Ishikawa (cell line): ENCODE measurements around the gene RPS10.

ENCODE experiments used
- CEBPB ChIP-seq: IDR thresholded peaks from 2 replicates; pipeline ENCODE4 v1.6.1; 2012
- CREB1 ChIP-seq: IDR thresholded peaks from 2 replicates; pipeline ENCODE4 v1.6.1; 2012; ENCODE audit warnings: low read depth
- EGR1 ChIP-seq: IDR thresholded peaks from 2 replicates; pipeline ENCODE4 v1.6.1; 2012
- EP300 ChIP-seq: IDR thresholded peaks from 2 replicates; pipeline ENCODE4 v1.6.1; 2012; ENCODE audit warnings: borderline replicate concordance
- FOXM1 ChIP-seq: IDR thresholded peaks from 2 replicates; pipeline ENCODE4 v1.6.1; 2012; ENCODE audit warnings: low read depth, borderline replicate concordance
- NFIC ChIP-seq: IDR thresholded peaks from 2 replicates; pipeline ENCODE4 v1.6.1; 2012
- RAD21 ChIP-seq: IDR thresholded peaks from 2 replicates; pipeline ENCODE4 v1.6.1; 2012; ENCODE audit warnings: low read depth
- TAF1 ChIP-seq: IDR thresholded peaks from 2 replicates; pipeline ENCODE4 v1.6.1; 2012; ENCODE audit warnings: low read depth, mild to moderate bottlenecking
- TCF12 ChIP-seq: IDR thresholded peaks from 2 replicates; pipeline ENCODE4 v1.6.1; 2012; ENCODE audit warnings: low read depth
- TEAD4 ChIP-seq: IDR thresholded peaks from 2 replicates; pipeline ENCODE4 v1.6.1; 2012
- YY1 ChIP-seq: IDR thresholded peaks from 2 replicates; pipeline ENCODE4 v1.6.1; 2012; ENCODE audit warnings: low read depth
- ZBTB7A ChIP-seq: IDR thresholded peaks from 2 replicates; pipeline ENCODE4 v1.6.1; 2012; ENCODE audit warnings: low read depth
- TF ChIP-seq, protein P1 (sequence below): IDR thresholded peaks from 2 replicates; pipeline ENCODE4 v1.6.1; 2012; ENCODE audit warnings: low read depth, mild to moderate bottlenecking
- TF ChIP-seq, protein P2 (sequence below): IDR thresholded peaks from 2 replicates; pipeline ENCODE4 v1.6.1; 2012
- TF ChIP-seq, protein P3 (sequence below): IDR thresholded peaks from 2 replicates; pipeline ENCODE4 v1.6.1; 2012

Gene RPS10

DNA sequence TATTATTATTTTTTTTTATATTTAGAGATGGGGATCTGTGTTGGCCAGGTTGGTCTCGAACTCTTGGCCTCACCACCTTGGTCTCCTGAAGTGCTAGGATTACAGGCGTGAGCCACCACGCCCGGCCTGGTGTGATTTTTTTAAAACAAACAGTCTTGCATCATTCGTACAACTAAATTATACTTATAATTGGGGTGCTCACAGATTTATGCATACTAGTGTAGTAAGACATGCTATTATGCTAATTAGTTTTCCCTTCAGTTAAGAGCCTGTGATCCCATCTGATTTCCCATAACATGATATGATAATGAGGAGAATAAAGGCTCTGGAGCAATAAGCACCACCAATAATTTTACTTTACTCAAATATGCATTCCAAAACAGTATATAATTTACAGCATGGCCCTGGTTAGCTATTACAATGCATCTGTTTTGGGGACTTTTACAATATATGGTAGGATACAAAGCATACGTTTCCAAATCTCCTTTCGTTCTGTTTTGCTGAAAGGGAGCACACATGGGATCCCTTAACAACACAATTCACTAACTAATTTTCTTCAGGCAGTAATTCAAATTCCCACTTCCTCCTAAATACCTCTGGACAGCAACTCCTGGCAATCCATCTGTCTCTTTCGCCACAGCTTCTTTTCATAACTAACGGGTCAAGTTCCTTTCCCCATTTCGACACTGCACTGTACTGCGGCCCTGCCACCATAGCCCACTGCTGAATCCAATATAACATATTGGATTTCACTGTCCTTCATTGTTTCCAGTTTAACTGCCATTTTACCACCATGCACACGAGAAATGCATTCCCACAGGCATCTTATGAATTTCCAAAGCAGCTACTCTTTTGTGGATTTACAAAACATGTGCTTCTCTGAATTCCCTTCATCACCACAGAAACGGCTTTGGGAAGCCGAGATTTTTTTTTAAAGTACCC, 35.1 kb downstream of the RPS10 start:
- no peak for TF ChIP-seq ZBTB7A
- TF ChIP-seq, protein P1, sequence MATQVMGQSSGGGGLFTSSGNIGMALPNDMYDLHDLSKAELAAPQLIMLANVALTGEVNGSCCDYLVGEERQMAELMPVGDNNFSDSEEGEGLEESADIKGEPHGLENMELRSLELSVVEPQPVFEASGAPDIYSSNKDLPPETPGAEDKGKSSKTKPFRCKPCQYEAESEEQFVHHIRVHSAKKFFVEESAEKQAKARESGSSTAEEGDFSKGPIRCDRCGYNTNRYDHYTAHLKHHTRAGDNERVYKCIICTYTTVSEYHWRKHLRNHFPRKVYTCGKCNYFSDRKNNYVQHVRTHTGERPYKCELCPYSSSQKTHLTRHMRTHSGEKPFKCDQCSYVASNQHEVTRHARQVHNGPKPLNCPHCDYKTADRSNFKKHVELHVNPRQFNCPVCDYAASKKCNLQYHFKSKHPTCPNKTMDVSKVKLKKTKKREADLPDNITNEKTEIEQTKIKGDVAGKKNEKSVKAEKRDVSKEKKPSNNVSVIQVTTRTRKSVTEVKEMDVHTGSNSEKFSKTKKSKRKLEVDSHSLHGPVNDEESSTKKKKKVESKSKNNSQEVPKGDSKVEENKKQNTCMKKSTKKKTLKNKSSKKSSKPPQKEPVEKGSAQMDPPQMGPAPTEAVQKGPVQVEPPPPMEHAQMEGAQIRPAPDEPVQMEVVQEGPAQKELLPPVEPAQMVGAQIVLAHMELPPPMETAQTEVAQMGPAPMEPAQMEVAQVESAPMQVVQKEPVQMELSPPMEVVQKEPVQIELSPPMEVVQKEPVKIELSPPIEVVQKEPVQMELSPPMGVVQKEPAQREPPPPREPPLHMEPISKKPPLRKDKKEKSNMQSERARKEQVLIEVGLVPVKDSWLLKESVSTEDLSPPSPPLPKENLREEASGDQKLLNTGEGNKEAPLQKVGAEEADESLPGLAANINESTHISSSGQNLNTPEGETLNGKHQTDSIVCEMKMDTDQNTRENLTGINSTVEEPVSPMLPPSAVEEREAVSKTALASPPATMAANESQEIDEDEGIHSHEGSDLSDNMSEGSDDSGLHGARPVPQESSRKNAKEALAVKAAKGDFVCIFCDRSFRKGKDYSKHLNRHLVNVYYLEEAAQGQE, result peak; percentile 50; the same call in 1 of the 2 replicates
- TF ChIP-seq CEBPB, result peak; percentile 53
- TF ChIP-seq CREB1, result no peak

DNA sequence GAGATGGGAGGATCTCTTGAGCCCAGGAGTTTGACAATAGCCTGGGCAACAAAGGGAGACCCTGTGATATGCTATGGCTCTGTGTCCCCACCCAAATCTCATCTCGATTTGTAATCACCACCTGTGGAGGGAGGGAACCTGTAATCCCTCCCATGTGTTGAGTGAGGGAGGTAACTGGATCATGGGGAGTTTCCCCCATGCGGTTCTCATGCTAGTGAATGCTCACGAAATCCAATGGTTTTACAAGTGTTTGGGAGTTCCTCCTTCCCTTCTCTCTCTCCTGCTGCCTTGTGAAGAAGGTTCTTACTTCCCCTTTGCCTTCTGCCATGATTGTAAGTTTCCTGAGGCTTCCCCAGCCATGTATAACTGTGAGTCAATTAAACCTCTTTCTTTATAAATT, 36.8 kb downstream of the RPS10 start:
- TF ChIP-seq, protein P2, sequence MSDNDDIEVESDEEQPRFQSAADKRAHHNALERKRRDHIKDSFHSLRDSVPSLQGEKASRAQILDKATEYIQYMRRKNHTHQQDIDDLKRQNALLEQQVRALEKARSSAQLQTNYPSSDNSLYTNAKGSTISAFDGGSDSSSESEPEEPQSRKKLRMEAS, result no peak
- no peak for TF ChIP-seq EP300
- no peak for TF ChIP-seq TAF1
- TF ChIP-seq ZBTB7A, result no peak
- no peak for TF ChIP-seq EGR1
- no peak for TF ChIP-seq RAD21

DNA sequence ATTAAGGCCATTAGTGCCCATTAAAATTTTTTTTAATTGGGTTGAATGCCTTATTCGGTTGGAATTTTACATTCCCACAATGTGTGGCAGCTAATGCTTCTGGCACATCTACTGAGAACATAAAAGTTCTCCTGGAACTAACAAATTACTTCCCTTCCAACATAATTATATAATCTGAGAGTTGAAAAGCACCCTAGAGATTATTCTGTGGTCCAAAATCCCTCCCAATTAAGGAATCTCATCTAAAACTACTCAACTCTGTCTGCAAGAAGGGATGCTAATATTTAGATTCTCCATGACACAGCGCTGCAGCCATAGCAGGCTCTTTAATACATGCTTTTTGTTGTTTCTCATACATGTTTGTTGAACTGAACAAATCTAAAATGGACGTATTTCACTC, 37.4 kb downstream of the RPS10 start:
- TF ChIP-seq TEAD4, result no peak
- TF ChIP-seq, protein P2, result no peak
- TF ChIP-seq TAF1, result no peak
- TF ChIP-seq EGR1, result no peak
- TF ChIP-seq CREB1, result no peak
- TF ChIP-seq ZBTB7A, result no peak
- TF ChIP-seq FOXM1, result no peak
- TF ChIP-seq YY1, result no peak
- TF ChIP-seq, protein P3, sequence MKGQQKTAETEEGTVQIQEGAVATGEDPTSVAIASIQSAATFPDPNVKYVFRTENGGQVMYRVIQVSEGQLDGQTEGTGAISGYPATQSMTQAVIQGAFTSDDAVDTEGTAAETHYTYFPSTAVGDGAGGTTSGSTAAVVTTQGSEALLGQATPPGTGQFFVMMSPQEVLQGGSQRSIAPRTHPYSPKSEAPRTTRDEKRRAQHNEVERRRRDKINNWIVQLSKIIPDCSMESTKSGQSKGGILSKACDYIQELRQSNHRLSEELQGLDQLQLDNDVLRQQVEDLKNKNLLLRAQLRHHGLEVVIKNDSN, result no peak
- TF ChIP-seq NFIC, result no peak
- TF ChIP-seq CEBPB, result no peak
- TF ChIP-seq EP300, result no peak
- no peak for TF ChIP-seq TCF12
- TF ChIP-seq, protein P1, result no peak
- no peak for TF ChIP-seq RAD21

DNA sequence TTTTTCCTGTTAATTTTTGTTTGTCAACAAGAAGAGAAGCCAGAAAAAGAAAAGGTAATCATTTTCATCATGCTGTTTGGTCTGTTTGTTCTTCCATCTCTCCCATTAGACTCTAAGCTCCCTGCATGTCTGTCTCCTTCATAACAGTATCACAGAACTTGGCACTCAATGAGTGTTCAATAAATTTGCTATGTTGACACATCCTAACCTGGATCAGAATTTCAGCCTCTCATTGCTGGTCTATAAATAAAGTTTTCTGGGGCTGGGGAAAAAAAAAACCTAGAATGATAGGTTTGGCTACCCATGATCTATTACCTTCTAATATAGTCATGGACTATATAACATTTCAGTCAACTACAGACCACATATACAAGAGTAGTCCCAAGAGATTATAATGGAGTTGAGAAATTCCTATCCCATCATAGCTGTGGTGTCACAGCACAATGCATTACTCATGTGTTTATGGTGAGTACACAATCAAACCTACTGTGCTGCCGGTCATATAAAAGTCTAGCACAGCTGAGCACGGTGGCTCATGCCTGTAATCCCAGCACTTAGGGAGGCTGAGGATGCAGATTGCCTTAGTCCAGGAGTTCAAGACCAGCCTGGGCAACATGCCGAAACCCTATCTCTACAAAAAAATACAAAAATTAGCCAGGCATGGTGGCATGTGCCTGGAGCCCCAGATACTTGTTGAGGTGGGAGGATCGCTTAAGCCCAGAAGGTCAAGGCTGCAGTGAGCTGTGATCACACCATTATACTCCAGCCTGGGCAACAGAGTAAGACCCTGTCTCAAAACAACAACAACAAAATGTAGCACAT, 39.3 kb downstream of the RPS10 start:
- TF ChIP-seq YY1, result no peak
- TF ChIP-seq TCF12, result no peak
- TF ChIP-seq, protein P1, result no peak
- no peak for TF ChIP-seq ZBTB7A
- no peak for TF ChIP-seq EP300
- TF ChIP-seq, protein P2, result no peak
- TF ChIP-seq, protein P3, result no peak
- TF ChIP-seq RAD21, result no peak
- TF ChIP-seq TAF1, result no peak
- TF ChIP-seq CEBPB, result no peak
- no peak for TF ChIP-seq TEAD4
- TF ChIP-seq EGR1, result no peak
- TF ChIP-seq NFIC, result no peak
- TF ChIP-seq FOXM1, result no peak
- TF ChIP-seq CREB1, result no peak
